OCI-LY1 (cell line): Measurements from ENCODE around the gene ADGRL4.

ENCODE experiments used
- H2AFZ ChIP-seq: fragments of 200-600 bp; sonication (generic), shearing (Covaris generic); 2 replicates; pipeline ENCODE4 v1.6.0; 2014; ENCODE audit warnings: antibody characterized with exemption, mild to moderate bottlenecking, low read length
- H3F3A ChIP-seq: fragments of 200-600 bp; sonication (generic), shearing (Covaris generic); 2 replicates; pipeline ENCODE4 v1.6.0; 2014; ENCODE audit warnings: mild to moderate bottlenecking, antibody characterized with exemption, low read length, moderate library complexity; ENCODE audit not compliant: insufficient read depth
- H3K27ac ChIP-seq: fragments of 200-600 bp; sonication (generic); 2 replicates; pipeline ENCODE4 v1.5.1; 2014; ENCODE audit warnings: low read length, mixed run types, mild to moderate bottlenecking, low read depth; ENCODE audit not compliant: poor library complexity, severe bottlenecking
- H3K27me3 ChIP-seq: fragments of 200-600 bp; sonication (generic); 2 replicates; pipeline ENCODE4 v1.6.0; 2014; ENCODE audit warnings: antibody characterized with exemption, mild to moderate bottlenecking, low read length, moderate library complexity; ENCODE audit not compliant: insufficient read depth
- H3K36me3 ChIP-seq: fragments of 200-600 bp; sonication (generic); 2 replicates; pipeline ENCODE4 v1.6.1; 2014; ENCODE audit warnings: mild to moderate bottlenecking, antibody characterized with exemption, low read length, moderate library complexity, mixed read lengths; ENCODE audit not compliant: insufficient read depth
- H3K4me1 ChIP-seq: fragments of 200-600 bp; sonication (generic); 2 replicates; pipeline ENCODE4 v1.5.1; 2014; ENCODE audit warnings: mild to moderate bottlenecking, low read length, moderate library complexity; ENCODE audit not compliant: insufficient read depth, severe bottlenecking
- H3K4me2 ChIP-seq: fragments of 200-600 bp; sonication (generic), shearing (Covaris generic); 2 replicates; pipeline ENCODE4 v1.6.1; 2014; ENCODE audit warnings: low read length
- H3K4me3 ChIP-seq: fragments of 200-600 bp; sonication (generic); 2 replicates; pipeline ENCODE4 v1.5.1; 2014; ENCODE audit warnings: low read length, low read depth, mild to moderate bottlenecking, mixed read lengths; ENCODE audit not compliant: poor library complexity, severe bottlenecking
- H3K79me2 ChIP-seq: fragments of 200-600 bp; shearing (Covaris generic); 2 replicates; pipeline ENCODE4 v1.6.1; 2016; ENCODE audit warnings: mixed run types, low read length, mixed read lengths; ENCODE audit not compliant: insufficient read depth
- H3K9ac ChIP-seq: fragments of 200-600 bp; sonication (generic), shearing (Covaris generic); 2 replicates; pipeline ENCODE4 v1.6.1; 2014; ENCODE audit warnings: mild to moderate bottlenecking, low read length, mixed read lengths
- H3K9me2 ChIP-seq: fragments of 200-600 bp; sonication (generic), shearing (Covaris generic); 2 replicates; pipeline ENCODE4 v1.6.1; 2014; ENCODE audit warnings: low read depth, mild to moderate bottlenecking, low read length, mixed read lengths
- H3K9me3 ChIP-seq: fragments of 200-600 bp; shearing (Covaris generic); 2 replicates; pipeline ENCODE4 v1.6.1; 2014; ENCODE audit warnings: low read length, mixed read lengths
- H4K20me1 ChIP-seq: fragments of 200-600 bp; sonication (generic), shearing (Covaris generic); 2 replicates; pipeline ENCODE4 v1.6.0; 2016; ENCODE audit warnings: mild to moderate bottlenecking, low read length; ENCODE audit not compliant: insufficient read depth
- EZH2 ChIP-seq: fragments of 200-600 bp; sonication (generic), shearing (Covaris generic); IDR thresholded peaks from 2 replicates; pipeline ENCODE4 v1.8.0; 2017; ENCODE audit warnings: borderline replicate concordance, mixed run types, mild to moderate bottlenecking, antibody characterized with exemption, low read length, moderate library complexity, mixed read lengths
- TF ChIP-seq, protein P1 (sequence below): fragments of 200-600 bp; sonication (generic), shearing (Covaris generic); IDR thresholded peaks from 2 replicates; pipeline ENCODE4 v1.5.1; 2017; ENCODE audit warnings: mild to moderate bottlenecking, antibody characterized with exemption, low read length, moderate library complexity, mixed read lengths

The ADGRL4 gene

DNA sequence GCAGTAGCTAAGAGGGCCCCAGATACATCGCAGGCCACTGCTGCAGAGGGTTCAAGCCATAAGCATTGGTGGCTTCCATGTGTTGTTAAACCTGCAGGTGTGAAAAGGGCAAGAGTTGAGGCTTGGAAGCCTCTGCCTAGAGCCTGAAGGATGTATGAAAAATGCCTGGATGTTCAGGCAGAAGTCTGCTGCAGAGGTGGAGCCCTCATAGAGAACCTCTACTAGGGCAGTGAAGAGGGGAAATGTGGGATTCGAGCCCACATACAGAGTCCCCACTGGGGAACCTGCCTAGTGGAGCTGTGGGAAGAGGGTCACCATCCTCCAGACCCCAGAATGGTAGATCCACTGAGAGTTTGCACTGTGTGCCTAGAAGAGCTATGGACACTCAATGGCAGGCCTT, 30.6 kb upstream of the ADGRL4 start:
- Histone ChIP-seq H3K27ac (no peak overlapping the region), H3K9ac (no peak overlapping the region), H3K9me2 (no peaks in the 10 kb centered on the region), H4K20me1 (no peaks in the 10 kb centered on the region), H3K4me2 (no peak overlapping the region), H3F3A (no peaks in the 10 kb centered on the region), H3K36me3 (no peaks in the 10 kb centered on the region), H3K9me3 (no peaks in the 10 kb centered on the region), H3K4me1 (no peaks in the 10 kb centered on the region), H3K4me3 (no peak overlapping the region), H3K27me3 (no peaks in the 10 kb centered on the region), H3K79me2 (no peaks in the 10 kb centered on the region), H2AFZ (no peak overlapping the region)
- TF ChIP-seq EZH2, result no peak
- TF ChIP-seq, protein P1, sequence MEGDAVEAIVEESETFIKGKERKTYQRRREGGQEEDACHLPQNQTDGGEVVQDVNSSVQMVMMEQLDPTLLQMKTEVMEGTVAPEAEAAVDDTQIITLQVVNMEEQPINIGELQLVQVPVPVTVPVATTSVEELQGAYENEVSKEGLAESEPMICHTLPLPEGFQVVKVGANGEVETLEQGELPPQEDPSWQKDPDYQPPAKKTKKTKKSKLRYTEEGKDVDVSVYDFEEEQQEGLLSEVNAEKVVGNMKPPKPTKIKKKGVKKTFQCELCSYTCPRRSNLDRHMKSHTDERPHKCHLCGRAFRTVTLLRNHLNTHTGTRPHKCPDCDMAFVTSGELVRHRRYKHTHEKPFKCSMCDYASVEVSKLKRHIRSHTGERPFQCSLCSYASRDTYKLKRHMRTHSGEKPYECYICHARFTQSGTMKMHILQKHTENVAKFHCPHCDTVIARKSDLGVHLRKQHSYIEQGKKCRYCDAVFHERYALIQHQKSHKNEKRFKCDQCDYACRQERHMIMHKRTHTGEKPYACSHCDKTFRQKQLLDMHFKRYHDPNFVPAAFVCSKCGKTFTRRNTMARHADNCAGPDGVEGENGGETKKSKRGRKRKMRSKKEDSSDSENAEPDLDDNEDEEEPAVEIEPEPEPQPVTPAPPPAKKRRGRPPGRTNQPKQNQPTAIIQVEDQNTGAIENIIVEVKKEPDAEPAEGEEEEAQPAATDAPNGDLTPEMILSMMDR, result no peak

DNA sequence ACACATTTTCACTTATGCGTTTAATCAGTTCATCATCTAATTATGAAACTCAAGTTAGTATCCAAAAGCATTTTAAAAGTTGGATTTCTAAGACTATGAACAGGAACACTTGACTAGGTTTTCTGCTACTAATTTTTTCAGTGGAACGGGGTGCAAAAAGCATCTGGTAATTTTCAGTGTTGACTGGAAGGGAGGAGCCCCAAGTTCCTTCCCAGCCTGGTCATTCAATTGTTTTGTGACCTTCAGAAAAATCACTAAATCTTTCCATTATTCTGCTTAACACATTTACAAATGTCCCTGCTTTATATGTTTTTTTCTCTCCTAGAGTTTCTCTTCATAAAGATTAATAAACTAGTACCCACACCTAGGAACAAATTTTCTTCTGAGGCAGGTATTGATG, 6.0 kb upstream of the ADGRL4 start:
- Histone ChIP-seq H3K27ac (no peak overlapping the region), H3K27me3 (no peaks in the 10 kb centered on the region), H3K4me1 (no peaks in the 10 kb centered on the region), H3K79me2 (no peaks in the 10 kb centered on the region), H3K36me3 (no peaks in the 10 kb centered on the region), H2AFZ (no peak overlapping the region), H3K4me2 (no peak overlapping the region), H3K9me3 (no peaks in the 10 kb centered on the region), H3K4me3 (no peak overlapping the region), H4K20me1 (no peaks in the 10 kb centered on the region), H3K9ac (no peak overlapping the region), H3K9me2 (no peaks in the 10 kb centered on the region), H3F3A (no peaks in the 10 kb centered on the region)
- no peak for TF ChIP-seq EZH2
- TF ChIP-seq, protein P1, result no peak

DNA sequence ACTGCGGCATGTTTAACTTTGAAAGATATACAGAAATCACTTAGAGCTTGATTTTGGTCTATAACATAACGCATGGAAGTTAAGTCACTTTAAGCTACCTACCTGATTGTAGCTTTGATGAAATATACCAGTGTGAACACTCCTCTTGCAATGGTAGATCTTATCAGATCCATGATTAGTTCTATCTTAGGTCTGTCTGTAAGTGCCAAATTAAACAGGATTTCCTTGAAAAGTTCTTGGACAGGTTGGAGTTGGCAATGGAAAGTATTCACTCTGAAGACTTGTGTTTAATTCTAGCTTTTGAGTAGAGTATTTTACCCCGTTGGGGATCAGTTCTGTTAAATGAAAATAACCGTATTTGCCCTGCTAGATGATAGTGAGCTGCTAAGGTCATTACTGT, 4.1 kb upstream of the ADGRL4 start:
- Histone ChIP-seq H3F3A (no peaks in the 10 kb centered on the region), H3K4me3 (no peak overlapping the region), H3K27ac (no peak overlapping the region), H3K9ac (no peak overlapping the region), H2AFZ (no peak overlapping the region), H3K36me3 (no peaks in the 10 kb centered on the region), H3K9me3 (no peaks in the 10 kb centered on the region), H4K20me1 (no peaks in the 10 kb centered on the region), H3K27me3 (no peaks in the 10 kb centered on the region), H3K4me2 (no peak overlapping the region), H3K9me2 (no peaks in the 10 kb centered on the region), H3K4me1 (no peaks in the 10 kb centered on the region), H3K79me2 (no peaks in the 10 kb centered on the region)
- TF ChIP-seq EZH2, result no peak
- TF ChIP-seq, protein P1, result no peak
